ENCODE measurements around the gene DOCK7.

The DOCK7 gene

GRCh38 chr1:62673629-62674028, 14.6 kb downstream of the DOCK7 start:
- no peak overlapping the region for H3K4me2 ChIP-seq (ENCODE audit: low read length)
- no peaks in the 10 kb centered on the region for H3F3A ChIP-seq (ENCODE audit: control insufficient read depth, insufficient read depth)
- no peaks in the 10 kb centered on the region for H4K20me1 ChIP-seq (ENCODE audit: control insufficient read depth, insufficient read depth, low read depth, low read length)
- H3K9me3 ChIP-seq (ENCODE audit: control insufficient read depth, insufficient read depth, low read length): no peaks in the 10 kb centered on the region
- H3K4me3 ChIP-seq (ENCODE audit: low read length): no peak overlapping the region
- H3K27me3 ChIP-seq (ENCODE audit: control insufficient read depth, low read length): no peaks in the 10 kb centered on the region
- no peaks in the 10 kb centered on the region for H3K9me2 ChIP-seq (replicated peaks; ENCODE audit: control insufficient read depth, low read length)
- TF ChIP-seq EZH2phosphoT487 (IDR thresholded peaks at IDR 0.05; ENCODE audit: borderline replicate concordance, low read length): no peak
- TF ChIP-seq, protein P1, sequence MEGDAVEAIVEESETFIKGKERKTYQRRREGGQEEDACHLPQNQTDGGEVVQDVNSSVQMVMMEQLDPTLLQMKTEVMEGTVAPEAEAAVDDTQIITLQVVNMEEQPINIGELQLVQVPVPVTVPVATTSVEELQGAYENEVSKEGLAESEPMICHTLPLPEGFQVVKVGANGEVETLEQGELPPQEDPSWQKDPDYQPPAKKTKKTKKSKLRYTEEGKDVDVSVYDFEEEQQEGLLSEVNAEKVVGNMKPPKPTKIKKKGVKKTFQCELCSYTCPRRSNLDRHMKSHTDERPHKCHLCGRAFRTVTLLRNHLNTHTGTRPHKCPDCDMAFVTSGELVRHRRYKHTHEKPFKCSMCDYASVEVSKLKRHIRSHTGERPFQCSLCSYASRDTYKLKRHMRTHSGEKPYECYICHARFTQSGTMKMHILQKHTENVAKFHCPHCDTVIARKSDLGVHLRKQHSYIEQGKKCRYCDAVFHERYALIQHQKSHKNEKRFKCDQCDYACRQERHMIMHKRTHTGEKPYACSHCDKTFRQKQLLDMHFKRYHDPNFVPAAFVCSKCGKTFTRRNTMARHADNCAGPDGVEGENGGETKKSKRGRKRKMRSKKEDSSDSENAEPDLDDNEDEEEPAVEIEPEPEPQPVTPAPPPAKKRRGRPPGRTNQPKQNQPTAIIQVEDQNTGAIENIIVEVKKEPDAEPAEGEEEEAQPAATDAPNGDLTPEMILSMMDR (IDR thresholded peaks at IDR 0.05; ENCODE audit: low read depth, low read length, poor library complexity, severe bottlenecking): no peak
- H3K4me1 ChIP-seq (ENCODE audit: control insufficient read depth, low read length): no peaks in the 10 kb centered on the region
- H3K27ac ChIP-seq (ENCODE audit: low read depth, low read length): no peak overlapping the region
- peaks cover 59% of the 10 kb centered on the region for H3K79me2 ChIP-seq (ENCODE audit: control insufficient read depth, low read length)
- H3K36me3 ChIP-seq (ENCODE audit: control insufficient read depth, low read length): no peaks in the 10 kb centered on the region

DNA sequence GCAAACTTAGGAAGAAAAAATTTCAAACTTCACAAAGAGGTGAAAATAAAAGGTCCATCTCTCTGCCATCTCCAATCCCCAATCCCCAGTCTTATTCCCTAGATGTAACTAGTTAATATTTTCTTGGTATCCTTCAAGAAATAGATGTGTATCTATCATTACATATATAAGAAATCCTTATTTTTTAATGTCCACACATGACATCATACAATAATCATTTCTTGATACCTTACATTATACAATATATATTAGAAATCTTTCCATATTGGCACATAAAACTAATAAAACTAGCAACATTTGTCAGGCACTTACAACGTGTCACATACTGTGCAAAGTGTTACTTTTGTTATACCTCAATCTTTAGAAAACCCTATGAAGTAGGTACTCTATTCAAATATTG, 16.2 kb downstream of the DOCK7 start:
- Histone ChIP-seq H3K79me2 (ENCODE audit: control insufficient read depth, low read length) (peaks cover 51% of the 10 kb centered on the region), H3K4me1 (ENCODE audit: control insufficient read depth, low read length) (no peaks in the 10 kb centered on the region), H3K27me3 (ENCODE audit: control insufficient read depth, low read length) (no peaks in the 10 kb centered on the region), H3K9me2 (replicated peaks; ENCODE audit: control insufficient read depth, low read length) (no peaks in the 10 kb centered on the region), H4K20me1 (ENCODE audit: control insufficient read depth, insufficient read depth, low read depth, low read length) (no peaks in the 10 kb centered on the region), H3K4me2 (ENCODE audit: low read length) (no peak overlapping the region), H3F3A (ENCODE audit: control insufficient read depth, insufficient read depth) (no peaks in the 10 kb centered on the region), H3K9me3 (ENCODE audit: control insufficient read depth, insufficient read depth, low read length) (no peaks in the 10 kb centered on the region), H3K27ac (ENCODE audit: low read depth, low read length) (no peak overlapping the region), H3K36me3 (ENCODE audit: control insufficient read depth, low read length) (no peaks in the 10 kb centered on the region), H3K4me3 (ENCODE audit: low read length) (no peak overlapping the region)
- TF ChIP-seq EZH2phosphoT487 (IDR thresholded peaks at IDR 0.05; ENCODE audit: borderline replicate concordance, low read length): no peak
- TF ChIP-seq, protein P1 (IDR thresholded peaks at IDR 0.05; ENCODE audit: low read depth, low read length, poor library complexity, severe bottlenecking): no peak

DNA sequence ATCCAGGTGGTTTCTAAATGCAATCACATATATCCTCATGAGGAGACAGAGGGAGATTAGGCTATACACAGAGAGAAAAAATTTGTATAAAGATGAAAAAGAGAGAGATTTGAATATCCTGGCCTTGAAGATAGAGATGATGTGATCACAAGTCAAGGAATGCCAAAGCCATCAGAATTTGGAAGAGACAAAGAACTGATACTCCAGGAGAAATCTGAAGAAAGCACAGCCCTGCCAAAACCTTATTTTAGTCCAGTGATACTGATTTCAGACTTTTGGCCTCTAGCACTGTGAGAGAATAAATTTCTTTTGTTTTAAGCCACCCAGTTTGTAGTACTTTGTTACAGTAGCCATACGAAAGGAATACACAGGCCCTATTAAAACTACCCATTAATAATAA, 33.4 kb downstream of the DOCK7 start:
- Histone ChIP-seq H3K27ac (ENCODE audit: low read depth, low read length) (no peak overlapping the region), H3K79me2 (ENCODE audit: control insufficient read depth, low read length) (peaks cover 4% of the 10 kb centered on the region; the same call in 1 of the 2 replicates), H3K4me2 (ENCODE audit: low read length) (no peak overlapping the region), H3K27me3 (ENCODE audit: control insufficient read depth, low read length) (no peaks in the 10 kb centered on the region), H3F3A (ENCODE audit: control insufficient read depth, insufficient read depth) (no peaks in the 10 kb centered on the region), H3K9me3 (ENCODE audit: control insufficient read depth, insufficient read depth, low read length) (no peaks in the 10 kb centered on the region), H4K20me1 (ENCODE audit: control insufficient read depth, insufficient read depth, low read depth, low read length) (no peaks in the 10 kb centered on the region), H3K9me2 (replicated peaks; ENCODE audit: control insufficient read depth, low read length) (no peaks in the 10 kb centered on the region), H3K4me1 (ENCODE audit: control insufficient read depth, low read length) (peaks cover 5% of the 10 kb centered on the region; the same call in 1 of the 2 replicates), H3K36me3 (ENCODE audit: control insufficient read depth, low read length) (peaks cover 14% of the 10 kb centered on the region), H3K4me3 (ENCODE audit: low read length) (no peak overlapping the region)
- no peak for TF ChIP-seq EZH2phosphoT487 (IDR thresholded peaks at IDR 0.05; ENCODE audit: borderline replicate concordance, low read length)
- TF ChIP-seq, protein P1 (IDR thresholded peaks at IDR 0.05; ENCODE audit: low read depth, low read length, poor library complexity, severe bottlenecking): no peak

Data from DOHH2 (cell line).